ENCODE results near the gene OVCH1.

Gene OVCH1

DNA sequence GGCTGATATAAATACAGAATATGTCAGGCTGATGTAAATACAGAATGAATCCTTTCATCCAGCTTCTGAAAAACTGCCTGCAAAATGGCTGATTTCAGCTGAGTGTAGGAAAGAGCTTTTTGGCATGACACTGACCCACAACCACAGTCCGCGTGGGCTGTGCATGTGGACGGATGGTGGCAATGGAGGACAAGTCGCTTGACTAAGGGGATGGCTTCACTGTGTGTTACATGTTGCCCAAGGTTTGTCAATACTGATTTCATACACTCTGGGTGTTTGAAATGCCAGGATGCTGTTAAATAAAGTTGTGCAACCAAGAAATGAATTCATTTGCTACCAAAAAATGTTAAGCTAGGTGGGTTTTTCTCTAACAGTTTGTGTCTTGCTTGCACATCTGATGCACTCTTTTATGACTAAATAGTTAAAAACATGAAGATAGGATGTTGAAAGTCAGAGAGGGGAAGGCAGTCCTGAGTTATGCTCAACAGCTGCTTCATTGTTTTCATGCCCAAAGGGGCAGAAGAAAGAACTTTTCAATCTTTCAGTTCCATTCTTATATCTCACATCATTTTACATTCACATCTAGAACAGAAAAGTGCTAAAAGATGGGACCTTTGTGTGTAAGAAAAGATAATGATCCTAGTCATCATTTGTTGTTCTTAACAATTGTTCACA, 36.5 kb upstream of the OVCH1 start:
- H3K4me1 ChIP-seq (ENCODE audit: low read length) = peaks cover 11% of the 10 kb centered on the region
- no peaks in the 10 kb centered on the region for H3K9me3 ChIP-seq (ENCODE audit: insufficient read depth, low read length)
- H2AFZ ChIP-seq (ENCODE audit: low read depth, low read length) = no peak overlapping the region
- no peak overlapping the region for H3K4me3 ChIP-seq (ENCODE audit: low read length)
- H3K4me2 ChIP-seq (ENCODE audit: low read length) = no peak overlapping the region
- no peak for TF ChIP-seq EZH2phosphoT487 (IDR thresholded peaks at IDR 0.05; ENCODE audit: low read depth)
- TF ChIP-seq, protein P1, sequence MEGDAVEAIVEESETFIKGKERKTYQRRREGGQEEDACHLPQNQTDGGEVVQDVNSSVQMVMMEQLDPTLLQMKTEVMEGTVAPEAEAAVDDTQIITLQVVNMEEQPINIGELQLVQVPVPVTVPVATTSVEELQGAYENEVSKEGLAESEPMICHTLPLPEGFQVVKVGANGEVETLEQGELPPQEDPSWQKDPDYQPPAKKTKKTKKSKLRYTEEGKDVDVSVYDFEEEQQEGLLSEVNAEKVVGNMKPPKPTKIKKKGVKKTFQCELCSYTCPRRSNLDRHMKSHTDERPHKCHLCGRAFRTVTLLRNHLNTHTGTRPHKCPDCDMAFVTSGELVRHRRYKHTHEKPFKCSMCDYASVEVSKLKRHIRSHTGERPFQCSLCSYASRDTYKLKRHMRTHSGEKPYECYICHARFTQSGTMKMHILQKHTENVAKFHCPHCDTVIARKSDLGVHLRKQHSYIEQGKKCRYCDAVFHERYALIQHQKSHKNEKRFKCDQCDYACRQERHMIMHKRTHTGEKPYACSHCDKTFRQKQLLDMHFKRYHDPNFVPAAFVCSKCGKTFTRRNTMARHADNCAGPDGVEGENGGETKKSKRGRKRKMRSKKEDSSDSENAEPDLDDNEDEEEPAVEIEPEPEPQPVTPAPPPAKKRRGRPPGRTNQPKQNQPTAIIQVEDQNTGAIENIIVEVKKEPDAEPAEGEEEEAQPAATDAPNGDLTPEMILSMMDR (IDR thresholded peaks at IDR 0.05; ENCODE audit: low read depth, low read length) = no peak
- no peaks in the 10 kb centered on the region for H3K79me2 ChIP-seq (ENCODE audit: low read length)
- peaks cover 12% of the 10 kb centered on the region for H3K27me3 ChIP-seq (ENCODE audit: low read depth, low read length)
- H4K20me1 ChIP-seq (ENCODE audit: insufficient read depth, low read length) = no peaks in the 10 kb centered on the region
- H3K27ac ChIP-seq (ENCODE audit: low read length) = no peak overlapping the region
- no peak overlapping the region for H3K9ac ChIP-seq (ENCODE audit: low read length)
- no peaks in the 10 kb centered on the region for H3K36me3 ChIP-seq (replicated peaks; ENCODE audit: low read depth, low read length)

DNA sequence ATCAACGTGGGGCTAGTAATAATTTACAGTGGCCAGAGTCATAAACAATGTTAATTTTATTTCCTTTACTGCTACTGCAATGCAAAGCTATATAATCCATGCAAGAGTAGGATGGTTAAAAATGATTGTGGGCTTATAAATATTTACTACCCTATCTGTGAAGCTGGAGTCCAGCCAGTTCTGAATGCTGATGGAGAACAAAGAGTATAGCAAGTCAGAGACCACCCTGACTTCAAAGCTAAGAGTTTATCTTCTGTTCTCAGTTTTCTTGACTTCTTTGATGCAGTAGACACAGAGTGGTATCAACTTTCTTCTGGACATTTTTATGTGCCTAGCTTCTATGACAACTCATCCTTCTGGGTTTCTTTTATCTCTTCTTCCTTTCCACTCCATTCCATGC, 34.0 kb upstream of the OVCH1 start:
- H3K79me2 ChIP-seq (ENCODE audit: low read length) = no peaks in the 10 kb centered on the region
- TF ChIP-seq EZH2phosphoT487 (IDR thresholded peaks at IDR 0.05; ENCODE audit: low read depth) = no peak
- TF ChIP-seq, protein P1 (IDR thresholded peaks at IDR 0.05; ENCODE audit: low read depth, low read length) = no peak
- no peak overlapping the region for H3K9ac ChIP-seq (ENCODE audit: low read length)
- H3K4me1 ChIP-seq (ENCODE audit: low read length) = peaks cover 11% of the 10 kb centered on the region
- H3K27me3 ChIP-seq (ENCODE audit: low read depth, low read length) = peaks cover 14% of the 10 kb centered on the region
- H3K4me3 ChIP-seq (ENCODE audit: low read length) = no peak overlapping the region
- no peak overlapping the region for H2AFZ ChIP-seq (ENCODE audit: low read depth, low read length)
- no peaks in the 10 kb centered on the region for H3K9me3 ChIP-seq (ENCODE audit: insufficient read depth, low read length)
- H3K27ac ChIP-seq (ENCODE audit: low read length) = no peak overlapping the region
- H4K20me1 ChIP-seq (ENCODE audit: insufficient read depth, low read length) = no peaks in the 10 kb centered on the region
- H3K36me3 ChIP-seq (replicated peaks; ENCODE audit: low read depth, low read length) = no peaks in the 10 kb centered on the region
- no peak overlapping the region for H3K4me2 ChIP-seq (ENCODE audit: low read length)

DNA sequence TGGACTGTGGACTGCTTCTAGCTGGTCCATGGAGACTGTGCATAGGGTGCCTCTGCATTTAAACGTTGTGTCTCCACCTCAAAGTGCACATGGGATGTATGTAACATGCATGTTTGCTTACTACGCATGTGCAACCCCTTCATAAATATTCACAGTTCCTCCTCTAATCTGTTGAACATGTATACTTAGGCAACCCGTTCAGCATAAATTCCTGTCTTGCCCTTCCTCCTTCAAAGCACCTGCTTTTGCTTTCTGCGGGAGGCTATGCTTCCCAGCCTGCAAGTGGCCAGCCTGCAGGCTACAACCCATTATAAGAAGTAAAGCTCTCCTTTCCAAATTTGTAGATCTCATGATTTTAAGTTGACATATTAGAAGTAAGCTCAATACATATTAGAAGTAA, 33.0 kb upstream of the OVCH1 start:
- Histone ChIP-seq H3K79me2 (ENCODE audit: low read length) (no peaks in the 10 kb centered on the region), H3K4me2 (ENCODE audit: low read length) (no peak overlapping the region), H3K4me3 (ENCODE audit: low read length) (no peak overlapping the region), H3K27ac (ENCODE audit: low read length) (no peak overlapping the region), H3K27me3 (ENCODE audit: low read depth, low read length) (peaks cover 14% of the 10 kb centered on the region), H3K9me3 (ENCODE audit: insufficient read depth, low read length) (no peaks in the 10 kb centered on the region), H2AFZ (ENCODE audit: low read depth, low read length) (no peak overlapping the region), H3K4me1 (ENCODE audit: low read length) (peaks cover 11% of the 10 kb centered on the region), H3K9ac (ENCODE audit: low read length) (no peak overlapping the region), H4K20me1 (ENCODE audit: insufficient read depth, low read length) (no peaks in the 10 kb centered on the region), H3K36me3 (replicated peaks; ENCODE audit: low read depth, low read length) (no peaks in the 10 kb centered on the region)
- no peak for TF ChIP-seq EZH2phosphoT487 (IDR thresholded peaks at IDR 0.05; ENCODE audit: low read depth)
- TF ChIP-seq, protein P1 (IDR thresholded peaks at IDR 0.05; ENCODE audit: low read depth, low read length) = no peak

DNA sequence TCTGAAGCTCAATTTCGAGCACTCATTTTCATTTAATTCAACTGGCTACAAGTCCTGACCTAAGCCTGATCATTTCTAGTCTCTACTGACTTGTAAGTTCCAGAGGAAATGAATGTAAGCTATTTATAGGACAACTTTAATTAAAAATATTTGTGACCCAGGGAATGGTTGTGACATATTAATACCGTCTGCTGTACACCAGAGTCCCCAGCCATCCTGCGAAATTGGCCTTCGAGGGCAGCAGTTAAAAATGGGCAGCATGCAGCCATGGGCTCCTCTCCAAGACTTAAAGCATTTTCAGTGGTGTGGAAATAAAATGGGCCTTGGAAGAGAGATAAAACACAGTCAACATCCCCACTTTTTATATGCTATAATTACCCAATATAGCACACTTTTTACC, 30.7 kb upstream of the OVCH1 start:
- H3K4me3 ChIP-seq (ENCODE audit: low read length) = no peak overlapping the region
- no peak overlapping the region for H3K9ac ChIP-seq (ENCODE audit: low read length)
- no peak overlapping the region for H3K4me2 ChIP-seq (ENCODE audit: low read length)
- no peaks in the 10 kb centered on the region for H3K9me3 ChIP-seq (ENCODE audit: insufficient read depth, low read length)
- no peaks in the 10 kb centered on the region for H3K4me1 ChIP-seq (ENCODE audit: low read length)
- TF ChIP-seq, protein P1 (IDR thresholded peaks at IDR 0.05; ENCODE audit: low read depth, low read length) = no peak
- no peak for TF ChIP-seq EZH2phosphoT487 (IDR thresholded peaks at IDR 0.05; ENCODE audit: low read depth)
- H2AFZ ChIP-seq (ENCODE audit: low read depth, low read length) = no peak overlapping the region
- no peak overlapping the region for H3K27ac ChIP-seq (ENCODE audit: low read length)
- no peaks in the 10 kb centered on the region for H3K36me3 ChIP-seq (replicated peaks; ENCODE audit: low read depth, low read length)
- no peaks in the 10 kb centered on the region for H3K79me2 ChIP-seq (ENCODE audit: low read length)
- peaks cover 14% of the 10 kb centered on the region for H3K27me3 ChIP-seq (ENCODE audit: low read depth, low read length)
- H4K20me1 ChIP-seq (ENCODE audit: insufficient read depth, low read length) = no peaks in the 10 kb centered on the region
